Lung (tissue), 12 donors: ENCODE measurements around the gene SPOUT1. TPM values are rescaled to one million over a fixed set of nuclear protein-coding genes. Genes with fewer than 3 reads are reported as not detected.
"Not testable (repeated sequence)": the region's sequence is repeated elsewhere in the genome, so short reads cannot be mapped to it uniquely, and the experiment has no call there.

ENCODE experiments used
- ATAC-seq: fragments of 200-7000 bp; cut with Tn5 transposase; one replicate; pipeline ENCODE4 v1.9.1; 2020; ENCODE audit warnings: moderate number of reproducible peaks; ENCODE audit not compliant: insufficient read depth, low FRiP score
- DNase-seq, 3 donors: peaks; one replicate each; pipeline ENCODE4 v3.0.0-alpha.2; 2013 to 2017
- H3K27ac ChIP-seq, 2 donors: one replicate each; pipeline ENCODE4 v1.5.1; 2013; ENCODE audit warnings: mild to moderate bottlenecking in 2 of 2, moderate library complexity in 2 of 2, control low read depth in 1 of 2, inconsistent platforms in 1 of 2, low read depth in 1 of 2, low read length in 1 of 2
- H3K27me3 ChIP-seq, 3 donors: one replicate each; pipeline ENCODE4 v1.5.1; 2013; ENCODE audit warnings: low read length in 2 of 3; ENCODE audit not compliant: control insufficient read depth in 3 of 3, insufficient read depth in 3 of 3
- H3K36me3 ChIP-seq, 4 donors: one replicate each; pipeline ENCODE4 v1.5.1; 2013; ENCODE audit warnings: low read length in 4 of 4, mild to moderate bottlenecking in 1 of 4, moderate library complexity in 1 of 4; ENCODE audit not compliant: control insufficient read depth in 4 of 4, insufficient read depth in 4 of 4
- H3K4me1 ChIP-seq, 5 donors: one replicate each; pipeline ENCODE4 v1.5.1; 2013; ENCODE audit warnings: low read length in 5 of 5, mild to moderate bottlenecking in 2 of 5, moderate library complexity in 1 of 5; ENCODE audit not compliant: control insufficient read depth in 5 of 5, insufficient read depth in 5 of 5
- H3K4me3 ChIP-seq: one replicate; pipeline ENCODE4 v1.5.1; 2013; ENCODE audit warnings: mild to moderate bottlenecking, control low read depth, moderate library complexity
- H3K9ac ChIP-seq, 2 donors: one replicate each; pipeline ENCODE4 v1.5.1; 2013; ENCODE audit warnings: low read length in 2 of 2, control low read depth in 1 of 2; ENCODE audit not compliant: insufficient read depth in 1 of 2
- H3K9me3 ChIP-seq, 4 donors: one replicate each; pipeline ENCODE4 v1.5.1; 2013; ENCODE audit warnings: low read length in 3 of 4, mild to moderate bottlenecking in 1 of 4, moderate library complexity in 1 of 4; ENCODE audit not compliant: control insufficient read depth in 4 of 4, insufficient read depth in 3 of 4
- CTCF ChIP-seq: IDR thresholded peaks from 2 replicates; pipeline ENCODE4 v1.5.1; 2012; ENCODE audit warnings: mild to moderate bottlenecking; ENCODE audit errors: control extremely low read depth, extremely low read depth
- WGBS, 2 donors: extraction: QIAGEN DNeasy Blood & Tissue Kit; methylation state at CpG; one replicate each; pipeline ENCODE4 v1.1.7; 2013; 5-methylcytosine and 5-hydroxymethylcytosine counted together
- polyA plus RNA-seq, 2 donors: library from polyadenylated mRNA; stranded (reverse); fragments of 200-250 nt; gene quantifications; one replicate each; pipeline ENCODE4 v1.2.1, GENCODE V29; 2013
- total RNA-seq, 2 donors: library from RNA; depleted of rRNA in 1 of 2; stranded (reverse); fragments of >200 nt in 1 of 2; gene quantifications; one replicate each; pipeline ENCODE4 v1.2.1, GENCODE V29; 2014 to 2021
- donor health status: control.
- donor health status: control.
- donor health status: Bipolar disorder and iron deficiency.
- donor health status: healthy.
- donor health status: DM: yes; HTN: yes; CAD: no.

SPOUT1 gene
- total and polyA plus RNA-seq, 4 donors: 23.7 to 50.0 (median 29.1) TPM

- not testable (repeated sequence) for H3K27ac ChIP-seq, H3K9ac ChIP-seq, H3K4me1 ChIP-seq, H3K9me3 ChIP-seq, H3K4me3 ChIP-seq, H3K27me3 ChIP-seq, H3K36me3 ChIP-seq, ATAC-seq
- WGBS, 2 donors: 78 to 84% methylated on average over 10 of the region's 10 CpGs
- peak in 2 of 3 donors; percentile 27 to 29 for DNase-seq
- TF ChIP-seq CTCF: peak; percentile 41
Observed at GRCh38 chr9:128851779-128852600, 22.4 kb upstream of the SPOUT1 start.

- not testable (repeated sequence) for ATAC-seq, H3K36me3 ChIP-seq, H3K4me3 ChIP-seq, H3K9ac ChIP-seq, H3K27ac ChIP-seq, DNase-seq, H3K4me1 ChIP-seq, H3K9me3 ChIP-seq, H3K27me3 ChIP-seq
- 87 to 92% methylated on average over 10 of the region's 10 CpGs for WGBS, 2 donors
Observed at GRCh38 chr9:128851024-128851423, 21.4 kb upstream of the SPOUT1 start.

GRCh38 chr9:128847803-128848202, 18.2 kb upstream of the SPOUT1 start:
- H3K27ac ChIP-seq: no peak overlapping the region
- H3K27me3 ChIP-seq: no peaks in the 10 kb centered on the region
- DNase-seq (no peak), ATAC-seq (no peak)
- H3K36me3 ChIP-seq: no peaks in the 10 kb centered on the region
- TF ChIP-seq CTCF: no peak
- H3K9ac ChIP-seq: no peak overlapping the region
- no peaks in the 10 kb centered on the region for H3K4me1 ChIP-seq
- no peak overlapping the region for H3K4me3 ChIP-seq
- peaks cover 0 to 2% (median 0%) of the 10 kb centered on the region in 4 donors for H3K9me3 ChIP-seq
- WGBS, 2 donors: 100% methylated on average over 1 of the region's 1 CpG

- no peak for TF ChIP-seq CTCF
- Histone ChIP-seq H3K9ac (no peak overlapping the region), H3K27ac (no peak overlapping the region), H3K4me3 (no peak overlapping the region), H3K27me3 (no peaks in the 10 kb centered on the region), H3K36me3 (no peaks in the 10 kb centered on the region), H3K9me3 (peaks cover 0 to 2% (median 0%) of the 10 kb centered on the region in 4 donors), H3K4me1 (no peaks in the 10 kb centered on the region)
- 95 to 98% methylated on average over 3 of the region's 3 CpGs for WGBS, 2 donors
- ATAC-seq (no peak), DNase-seq (no peak)
Observed at GRCh38 chr9:128846680-128847030, 17.1 kb upstream of the SPOUT1 start.
